IPS-18c (cell line): ENCODE results near the gene FIGLA.
"Not testable (repeated sequence)": the region's sequence is repeated elsewhere in the genome, so short reads cannot be mapped to it uniquely, and the experiment has no call there.

Source experiments
- H3K4me3 ChIP-seq: 2 replicates; pipeline ENCODE4 v1.7.0; 2013; ENCODE audit warnings: low read depth, mild to moderate bottlenecking, low read length, moderate library complexity; ENCODE audit not compliant: insufficient read depth
- H3K9me3 ChIP-seq: one replicate; pipeline ENCODE4 v1.6.1; 2013; ENCODE audit warnings: mild to moderate bottlenecking, low read length, moderate library complexity; ENCODE audit not compliant: control insufficient read depth, insufficient read depth

The FIGLA gene

GRCh38 chr2:70820499-70820898 is 30.1 kb upstream of the FIGLA start, which contains the start of gene CLEC4F:
Gene CLEC4F (minus strand): TSS chr2:70820599. CDS start chr2:70820523, 76 bp downstream.
- no peaks in the 10 kb centered on the region for H3K9me3 ChIP-seq
- no peak within 1 kb of the TSS for H3K4me3 ChIP-seq

- H3K9me3 ChIP-seq = no peaks in the 10 kb centered on the region
These were observed 27.0 kb upstream of the FIGLA start for GRCh38 chr2:70817284-70817954.

GRCh38 chr2:70816726-70817125 is 26.3 kb upstream of the FIGLA start:
- no peak overlapping the region for H3K4me3 ChIP-seq

More at GRCh38 chr2:70817284-70817954, 27.0 kb upstream of the FIGLA start:
- no peak overlapping the region for H3K4me3 ChIP-seq

GRCh38 chr2:70808983-70809958 is 18.8 kb upstream of the FIGLA start:
- Histone ChIP-seq H3K9me3 (no peaks in the 10 kb centered on the region), H3K4me3 (no peak overlapping the region)

More at GRCh38 chr2:70816726-70817125, 26.3 kb upstream of the FIGLA start:
- no peaks in the 10 kb centered on the region for H3K9me3 ChIP-seq

- no peak overlapping the region for H3K4me3 ChIP-seq
- H3K9me3 ChIP-seq = no peaks in the 10 kb centered on the region
These were observed 17.3 kb upstream of the FIGLA start for GRCh38 chr2:70807828-70808118.

GRCh38 chr2:70807102-70807827 is 16.8 kb upstream of the FIGLA start:
- H3K9me3 ChIP-seq = no peaks in the 10 kb centered on the region
- no peak overlapping the region for H3K4me3 ChIP-seq

- Histone ChIP-seq H3K4me3 (no peak overlapping the region), H3K9me3 (no peaks in the 10 kb centered on the region)
These were observed 16.2 kb upstream of the FIGLA start for GRCh38 chr2:70806620-70807019.

GRCh38 chr2:70806013-70806412 is 15.6 kb upstream of the FIGLA start:
- H3K4me3 ChIP-seq = no peak overlapping the region
- H3K9me3 ChIP-seq = no peaks in the 10 kb centered on the region

- H3K4me3 ChIP-seq = no peak overlapping the region
- H3K9me3 ChIP-seq = peaks cover 4% of the 10 kb centered on the region
These were observed 11.3 kb upstream of the FIGLA start for GRCh38 chr2:70801607-70802263.

- H3K4me3 ChIP-seq = no peak overlapping the region
- peaks cover 4% of the 10 kb centered on the region for H3K9me3 ChIP-seq
These were observed 9.3 kb upstream of the FIGLA start for GRCh38 chr2:70799706-70800105.

- not testable (repeated sequence) for H3K9me3 ChIP-seq, H3K4me3 ChIP-seq
These were observed 7.6 kb upstream of the FIGLA start for GRCh38 chr2:70797996-70798395.

GRCh38 chr2:70797506-70797905 is 7.1 kb upstream of the FIGLA start:
- Histone ChIP-seq H3K4me3 (no peak overlapping the region), H3K9me3 (peaks cover 4% of the 10 kb centered on the region)

GRCh38 chr2:70796262-70796661 is 5.8 kb upstream of the FIGLA start:
- H3K4me3 ChIP-seq = no peak overlapping the region

GRCh38 chr2:70795164-70795995 is 4.9 kb upstream of the FIGLA start:
- Histone ChIP-seq H3K4me3 (no peak overlapping the region), H3K9me3 (peaks cover 4% of the 10 kb centered on the region)

More at GRCh38 chr2:70796262-70796661, 5.8 kb upstream of the FIGLA start:
- H3K9me3 ChIP-seq = peaks cover 4% of the 10 kb centered on the region

- Histone ChIP-seq H3K4me3 (no peak overlapping the region), H3K9me3 (no peaks in the 10 kb centered on the region)
These were observed 3.0 kb upstream of the FIGLA start for GRCh38 chr2:70793450-70793849.
